HPDE6-E6E7 (cell line): Measurements from ENCODE around the gene AGAP4.
"Not testable (repeated sequence)": the region's sequence is repeated elsewhere in the genome, so short reads cannot be mapped to it uniquely, and the experiment has no call there.

Experiments
- DNase-seq: peaks from one replicate; pipeline ENCODE4 v3.0.0; 2011; ENCODE audit warnings: missing footprints; ENCODE audit errors: extremely low spot score

The AGAP4 gene

DNA sequence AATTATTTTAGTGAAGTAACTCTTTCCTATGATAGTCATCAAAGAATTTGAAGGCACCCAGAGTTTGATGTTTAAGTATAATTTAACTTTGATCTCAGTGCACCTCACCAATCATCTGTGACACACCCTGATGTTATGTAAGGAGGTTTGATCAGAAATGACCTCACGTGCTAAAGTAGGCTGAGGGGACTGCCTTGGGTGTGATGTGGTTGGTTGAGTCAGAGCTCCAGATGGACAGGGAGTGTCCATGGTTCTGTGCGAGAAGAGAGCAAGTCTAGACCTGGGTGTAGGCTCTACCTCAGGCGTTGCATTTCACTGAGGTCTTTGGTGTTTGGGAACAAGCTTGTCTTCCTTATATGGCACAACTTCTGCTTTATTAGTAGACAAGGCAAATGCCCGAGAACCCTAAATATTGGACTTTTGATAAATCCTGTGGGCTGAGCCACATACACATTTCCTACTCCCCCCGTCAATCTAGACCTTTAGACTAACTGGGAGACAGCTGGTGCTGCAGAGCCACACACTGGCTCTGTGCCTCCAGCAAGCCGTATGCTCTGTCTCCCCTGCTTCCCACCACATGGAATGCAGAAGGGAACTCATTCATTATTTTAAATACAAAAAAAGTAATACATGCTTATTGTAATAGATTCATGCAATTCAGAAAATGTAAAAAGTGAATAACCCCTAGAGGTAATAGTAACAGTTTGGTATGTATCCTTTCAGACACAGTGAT is 56.4 kb downstream of the AGAP4 start:
- not testable (repeated sequence) for DNase-seq

- not testable (repeated sequence) for DNase-seq
These were observed 57.3 kb downstream of the AGAP4 start for GRCh38 chr10:45789991-45790390.

- DNase-seq = not testable (repeated sequence)
These were observed 60.0 kb downstream of the AGAP4 start for GRCh38 chr10:45787212-45787741.

DNA sequence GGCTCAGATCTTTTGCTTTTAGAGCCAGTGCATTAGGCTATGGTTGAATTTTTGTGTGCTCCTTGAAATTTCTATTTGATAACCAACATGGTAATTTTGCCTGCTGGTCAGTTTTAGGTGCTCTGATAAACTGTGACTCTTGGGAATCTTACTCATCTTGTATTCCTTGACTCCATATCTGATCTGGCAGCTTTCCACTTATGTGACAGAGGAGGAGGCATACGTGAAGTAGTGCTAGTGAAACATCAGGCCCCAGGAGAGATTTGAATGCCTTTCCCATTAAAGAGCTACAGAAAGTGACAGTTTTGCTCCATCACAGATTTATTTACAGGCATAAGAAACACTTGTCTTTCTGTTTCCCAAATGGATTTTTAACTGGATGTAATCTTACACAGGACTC is 61.1 kb downstream of the AGAP4 start:
- not testable (repeated sequence) for DNase-seq
